Measurements from ENCODE around the gene ABCA3. TPM values are rescaled to one million over a fixed set of nuclear protein-coding genes. Genes with fewer than 3 reads are reported as not detected.

ABCA3 gene
- total and polyA plus RNA-seq, 9 donors = 2.0 to 11.3 (median 6.9) TPM

- TF ChIP-seq CTCF (IDR thresholded peaks at IDR 0.05) (no peak), POLR2A (IDR thresholded peaks at IDR 0.05) (no peak), EP300 (IDR thresholded peaks at IDR 0.05) (no peak)
- Histone ChIP-seq H3K9me3 (no peaks in the 10 kb centered on the region), H3K27me3 (no peaks in the 10 kb centered on the region), H3K4me3 (no peak overlapping the region), H3K4me1 (ENCODE audit: insufficient read depth) (peaks cover 14% of the 10 kb centered on the region), H3K27ac (no peak overlapping the region), H3K36me3 (no peaks in the 10 kb centered on the region)
- no peak for DNase-seq
- intact Hi-C loops (cut with DNase I) = no loop called here
- WGBS, 3 donors = 88 to 94% (median 90%) methylated on average over 15 of the region's 15 CpGs
Measured at GRCh38 chr16:2337431-2338296, 2.9 kb downstream of the ABCA3 start.

DNA sequence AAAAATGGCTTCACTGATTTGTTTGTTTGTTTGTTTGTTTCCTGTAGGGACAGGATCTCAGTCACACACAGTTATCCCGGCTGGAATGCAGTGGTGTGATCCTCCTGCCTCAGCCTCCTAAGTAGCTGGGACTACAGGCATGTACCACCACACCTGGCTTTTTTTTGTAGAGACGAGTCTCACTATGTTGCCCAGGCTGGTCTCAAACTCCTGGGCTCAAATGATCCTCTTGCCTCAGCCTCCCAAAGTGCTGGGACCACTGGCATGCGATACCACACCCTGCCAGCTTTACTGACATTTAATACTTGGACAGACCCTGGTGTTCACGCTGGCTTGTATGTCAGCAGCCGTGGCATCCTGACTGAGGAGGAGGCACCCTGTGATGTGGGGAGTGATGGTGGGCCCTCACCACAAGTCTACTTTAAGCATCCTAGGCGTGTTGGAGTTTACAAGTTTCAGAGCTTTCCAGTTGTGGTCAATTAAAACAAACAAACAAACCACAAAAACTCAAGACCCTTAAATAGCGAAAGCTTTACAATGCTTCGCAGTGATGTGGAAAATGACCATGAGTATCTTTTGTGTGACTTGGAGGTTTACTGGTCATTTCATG is 5.1 kb downstream of the ABCA3 start:
- no peak for TF ChIP-seq CTCF (IDR thresholded peaks at IDR 0.05)
- no peak for TF ChIP-seq POLR2A (IDR thresholded peaks at IDR 0.05)
- TF ChIP-seq EP300 (IDR thresholded peaks at IDR 0.05) = no peak
- Histone ChIP-seq H3K27me3 (no peaks in the 10 kb centered on the region), H3K4me1 (ENCODE audit: insufficient read depth) (peaks cover 5% of the 10 kb centered on the region), H3K4me3 (no peak overlapping the region), H3K36me3 (no peaks in the 10 kb centered on the region), H3K27ac (no peak overlapping the region), H3K9me3 (no peaks in the 10 kb centered on the region)
- intact Hi-C loops (cut with DNase I) = no loop called here
- 80 to 92% (median 81%) methylated on average over 8 of the region's 8 CpGs for WGBS, 3 donors
- DNase-seq = no peak

GRCh38 chr16:2333772-2334379 is 6.7 kb downstream of the ABCA3 start:
- 83 to 87% (median 83%) methylated on average over 17 of the region's 17 CpGs for WGBS, 3 donors
- intact Hi-C loops (cut with DNase I) = no loop called here
- H3K4me3 ChIP-seq = no peak overlapping the region
- H3K4me1 ChIP-seq (ENCODE audit: insufficient read depth) = no peaks in the 10 kb centered on the region
- DNase-seq = no peak
- TF ChIP-seq CTCF (IDR thresholded peaks at IDR 0.05) (no peak), EP300 (IDR thresholded peaks at IDR 0.05) (no peak), POLR2A (IDR thresholded peaks at IDR 0.05) (no peak)
- H3K9me3 ChIP-seq = no peaks in the 10 kb centered on the region
- no peaks in the 10 kb centered on the region for H3K36me3 ChIP-seq
- no peak overlapping the region for H3K27ac ChIP-seq
- no peaks in the 10 kb centered on the region for H3K27me3 ChIP-seq

GRCh38 chr16:2333231-2333630 is 7.3 kb downstream of the ABCA3 start:
- Histone ChIP-seq H3K27ac (no peak overlapping the region), H3K27me3 (no peaks in the 10 kb centered on the region), H3K36me3 (no peaks in the 10 kb centered on the region), H3K4me3 (no peak overlapping the region), H3K9me3 (no peaks in the 10 kb centered on the region), H3K4me1 (ENCODE audit: insufficient read depth) (no peaks in the 10 kb centered on the region)
- TF ChIP-seq POLR2A (IDR thresholded peaks at IDR 0.05) = no peak
- TF ChIP-seq CTCF (IDR thresholded peaks at IDR 0.05) = no peak
- TF ChIP-seq EP300 (IDR thresholded peaks at IDR 0.05) = no peak
- intact Hi-C loops (cut with DNase I) = no loop called here
- DNase-seq = no peak
- 93 to 96% (median 95%) methylated on average over 9 of the region's 9 CpGs for WGBS, 3 donors
